T-helper 22 cell (primary cell): ENCODE results near the gene NDUFAF4.
"Not testable (repeated sequence)": the region's sequence is repeated elsewhere in the genome, so short reads cannot be mapped to it uniquely, and the experiment has no call there.

Experiments
- DNase-seq: peaks from one replicate; pipeline ENCODE4 v3.0.0-alpha.2; 2020; ENCODE audit warnings: low read depth

The NDUFAF4 gene

DNA sequence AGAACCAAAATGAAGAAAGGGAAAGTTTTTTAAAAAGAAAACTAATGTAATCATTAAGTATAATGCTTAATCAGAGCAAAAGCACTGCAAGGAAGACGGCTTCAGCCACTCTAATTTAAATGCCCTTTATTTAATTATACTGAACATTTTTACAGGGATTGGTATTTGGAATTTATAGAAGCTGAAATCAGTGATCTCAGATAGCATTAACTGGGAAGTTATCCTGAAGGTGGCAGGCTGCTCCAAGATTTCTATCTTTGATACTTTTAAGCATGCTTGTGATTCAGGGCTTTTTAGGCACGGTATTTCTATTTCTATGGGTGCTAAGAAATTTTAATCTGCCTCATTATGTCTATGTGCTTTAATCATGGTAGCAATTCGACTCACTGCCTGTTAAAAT lies 1.3 kb upstream of the NDUFAF4 start:
- DNase-seq: no peak

DNA sequence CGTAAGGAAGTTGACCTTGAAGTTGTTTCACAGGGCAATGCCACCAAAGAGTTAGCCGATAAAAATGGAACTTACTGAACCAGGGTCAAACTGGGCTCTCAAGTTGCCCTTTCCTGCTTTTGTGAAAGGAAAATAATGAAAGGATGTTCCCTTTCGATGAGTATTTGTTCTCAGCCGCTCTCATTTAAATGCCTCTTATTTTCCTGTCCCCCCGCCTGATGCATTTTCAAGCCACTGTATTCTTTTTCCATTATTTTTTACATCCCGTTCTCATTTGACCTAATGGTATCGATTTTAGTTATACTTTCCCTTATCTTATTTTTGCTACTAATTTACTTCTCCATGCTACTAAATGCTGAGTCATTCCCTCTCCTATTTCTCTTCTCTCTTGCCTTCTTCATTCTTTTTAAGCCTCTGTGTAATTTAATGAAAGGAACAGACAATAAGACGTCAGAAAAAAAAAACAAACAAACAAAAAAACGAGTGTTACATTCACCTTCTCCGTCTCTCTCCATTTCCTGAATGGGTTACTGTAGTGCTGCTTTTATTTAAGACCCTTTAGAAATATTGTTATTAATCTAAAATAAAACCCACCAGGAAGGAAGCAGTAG lies 655 bp upstream of the NDUFAF4 start:
- no peak for DNase-seq

DNA sequence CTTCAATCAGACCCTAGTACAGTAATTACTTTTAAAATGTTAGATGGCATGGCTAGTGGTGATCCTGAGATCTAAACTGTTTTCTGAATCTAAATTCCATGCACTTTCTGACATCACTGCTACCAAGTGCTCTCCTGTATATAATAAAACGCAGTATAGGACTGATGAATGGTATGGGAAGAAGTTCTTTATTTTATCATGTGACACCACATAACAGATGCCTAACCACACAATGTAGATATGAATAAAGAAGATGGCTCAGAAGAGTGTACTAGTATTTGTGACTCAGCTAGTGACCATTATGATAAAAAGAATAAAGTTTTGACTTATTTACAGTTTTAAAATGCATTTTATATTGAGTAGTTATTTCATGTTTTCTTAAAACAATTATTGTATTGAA lies 8.5 kb downstream of the NDUFAF4 start:
- no peak for DNase-seq

DNA sequence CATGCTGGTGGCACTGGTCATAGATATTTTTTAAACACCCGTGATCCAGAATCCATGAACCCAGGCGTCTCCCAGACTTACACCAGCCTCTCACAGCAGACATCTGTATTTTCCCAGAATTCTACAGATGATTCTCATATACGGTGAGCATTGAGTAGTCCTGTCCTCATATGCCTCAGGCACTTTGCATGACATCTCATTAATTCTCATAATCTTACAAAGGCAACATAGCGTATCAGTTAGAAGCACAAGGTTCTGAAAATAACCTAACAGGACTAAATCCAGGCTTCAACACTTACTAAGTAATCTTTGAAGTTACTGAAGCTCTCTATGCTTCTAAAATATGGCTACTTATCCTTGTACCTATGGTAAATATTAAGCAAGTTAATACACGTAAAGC lies 8.9 kb downstream of the NDUFAF4 start:
- no peak for DNase-seq

DNA sequence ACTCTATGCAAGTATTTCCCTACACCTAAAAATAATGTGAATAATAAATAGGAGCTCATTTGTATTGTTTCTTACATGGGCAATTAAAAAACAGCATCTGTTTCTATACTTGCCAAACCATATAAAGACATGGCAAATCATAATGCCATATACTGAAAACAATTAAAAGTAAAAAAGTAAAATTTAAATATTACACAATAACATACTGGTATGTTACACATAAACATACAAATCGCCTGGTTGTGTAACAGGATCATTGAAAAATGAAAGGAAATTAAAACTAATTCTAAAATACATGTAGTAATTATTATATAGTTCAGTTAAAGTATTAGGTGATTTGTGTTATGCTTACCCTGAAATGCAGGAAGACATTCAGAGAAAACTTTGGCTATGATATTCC lies 11.2 kb downstream of the NDUFAF4 start:
- DNase-seq: no peak

DNA sequence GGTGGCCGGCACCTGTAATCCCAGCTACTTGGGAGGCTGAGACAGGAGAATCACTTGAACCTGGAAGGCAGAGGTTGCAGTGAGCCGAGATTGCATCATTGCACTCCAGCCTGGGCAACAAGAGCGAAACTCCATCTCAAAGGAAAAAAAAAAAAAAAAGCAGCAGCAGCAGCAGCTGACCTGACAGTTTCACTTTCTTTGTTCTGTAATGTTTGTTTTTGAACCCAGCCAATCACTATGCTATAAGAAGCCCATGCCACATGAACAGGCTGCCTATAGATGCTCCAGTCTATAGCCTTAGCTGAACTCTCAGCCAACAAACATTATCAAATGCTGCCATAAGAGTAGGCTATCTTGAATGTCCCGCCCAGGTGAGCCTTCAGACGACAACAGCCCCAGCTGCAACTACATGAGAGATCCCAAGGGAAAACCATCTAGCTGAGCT lies 12.5 kb downstream of the NDUFAF4 start:
- not testable (repeated sequence) for DNase-seq

DNA sequence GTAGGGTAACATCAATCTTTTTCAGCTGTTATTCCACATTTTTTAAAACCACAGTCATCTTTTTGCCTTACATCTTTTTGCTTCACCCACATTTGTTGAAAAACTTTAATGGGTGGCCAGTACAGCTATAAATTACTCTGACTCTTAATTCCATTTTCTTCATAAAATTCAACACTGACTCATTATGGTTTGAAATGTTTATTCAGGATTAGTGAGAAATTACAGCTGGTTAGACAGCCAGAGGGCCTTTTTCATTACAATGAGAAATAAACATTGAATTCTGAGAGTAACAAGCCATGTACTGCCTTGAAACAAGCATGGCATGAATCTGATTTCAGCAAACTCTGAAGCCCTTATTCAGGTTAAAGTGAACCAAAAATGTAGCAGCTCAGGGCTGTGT lies 19.5 kb downstream of the NDUFAF4 start:
- no peak for DNase-seq

DNA sequence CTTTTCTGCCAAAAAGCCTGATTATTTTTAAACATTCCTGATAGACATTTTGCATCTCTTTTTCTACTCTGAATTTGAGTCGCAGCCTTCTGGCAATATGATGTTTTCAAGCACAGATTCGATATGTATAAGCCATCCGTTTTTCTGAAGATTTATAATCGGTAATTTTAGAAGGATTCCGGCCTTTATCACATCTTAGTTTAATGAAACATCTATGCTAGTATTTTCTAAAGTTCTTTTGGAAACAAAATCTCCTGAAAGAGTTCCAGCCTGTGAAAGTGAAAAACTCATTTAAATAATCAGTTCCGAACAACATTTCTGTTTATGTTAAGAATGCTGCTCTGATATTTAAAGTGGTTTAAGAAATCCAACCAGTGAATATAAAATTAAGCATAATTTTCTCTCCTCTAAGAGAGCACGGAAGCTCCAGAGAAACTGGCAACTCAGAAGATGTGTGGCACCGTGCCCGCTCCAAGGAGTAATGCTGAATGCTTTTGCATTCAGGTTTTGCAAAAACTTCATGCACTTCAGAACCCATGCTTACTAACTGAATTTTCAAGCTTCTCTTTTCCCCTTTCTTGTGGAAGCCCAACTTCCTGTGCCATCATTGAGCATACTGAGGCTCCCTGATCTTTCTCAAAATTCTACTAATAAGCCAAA lies 20.7 kb downstream of the NDUFAF4 start:
- DNase-seq: no peak

DNA sequence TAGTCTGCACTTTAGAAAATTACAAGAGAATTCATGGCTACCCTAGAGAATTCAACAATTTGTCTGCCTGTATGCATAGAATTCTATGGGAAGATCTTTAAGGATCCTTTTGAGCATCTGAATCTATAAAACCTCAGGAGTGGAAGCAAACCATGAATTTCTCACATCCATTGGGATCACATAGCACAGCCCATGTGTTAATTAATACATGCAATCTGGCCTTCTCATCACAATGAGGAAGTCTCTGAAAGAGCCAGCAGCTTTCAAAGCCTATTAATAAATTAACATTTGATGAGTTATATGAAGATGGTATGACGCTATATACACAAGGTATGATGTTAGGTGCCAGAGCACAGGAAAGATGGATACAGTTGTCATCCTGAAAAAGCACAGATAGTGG lies 24.7 kb downstream of the NDUFAF4 start:
- no peak for DNase-seq

DNA sequence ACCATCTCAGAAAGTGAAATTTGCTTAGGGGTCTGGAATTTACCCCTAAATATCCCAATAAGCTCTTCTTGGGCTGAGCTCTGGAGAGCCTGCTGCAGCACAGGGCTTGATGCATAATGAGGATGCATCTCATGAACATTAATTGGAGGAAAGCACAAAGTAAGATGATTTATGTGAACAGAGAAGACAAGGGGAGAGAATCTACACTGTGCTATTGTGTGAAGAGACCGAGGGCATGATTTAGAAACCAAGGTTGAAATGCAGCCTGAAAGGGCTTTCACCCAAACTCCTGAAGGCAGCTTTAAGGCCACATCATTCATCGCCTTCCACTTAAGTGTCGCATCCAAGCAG lies 32.7 kb downstream of the NDUFAF4 start:
- no peak for DNase-seq

DNA sequence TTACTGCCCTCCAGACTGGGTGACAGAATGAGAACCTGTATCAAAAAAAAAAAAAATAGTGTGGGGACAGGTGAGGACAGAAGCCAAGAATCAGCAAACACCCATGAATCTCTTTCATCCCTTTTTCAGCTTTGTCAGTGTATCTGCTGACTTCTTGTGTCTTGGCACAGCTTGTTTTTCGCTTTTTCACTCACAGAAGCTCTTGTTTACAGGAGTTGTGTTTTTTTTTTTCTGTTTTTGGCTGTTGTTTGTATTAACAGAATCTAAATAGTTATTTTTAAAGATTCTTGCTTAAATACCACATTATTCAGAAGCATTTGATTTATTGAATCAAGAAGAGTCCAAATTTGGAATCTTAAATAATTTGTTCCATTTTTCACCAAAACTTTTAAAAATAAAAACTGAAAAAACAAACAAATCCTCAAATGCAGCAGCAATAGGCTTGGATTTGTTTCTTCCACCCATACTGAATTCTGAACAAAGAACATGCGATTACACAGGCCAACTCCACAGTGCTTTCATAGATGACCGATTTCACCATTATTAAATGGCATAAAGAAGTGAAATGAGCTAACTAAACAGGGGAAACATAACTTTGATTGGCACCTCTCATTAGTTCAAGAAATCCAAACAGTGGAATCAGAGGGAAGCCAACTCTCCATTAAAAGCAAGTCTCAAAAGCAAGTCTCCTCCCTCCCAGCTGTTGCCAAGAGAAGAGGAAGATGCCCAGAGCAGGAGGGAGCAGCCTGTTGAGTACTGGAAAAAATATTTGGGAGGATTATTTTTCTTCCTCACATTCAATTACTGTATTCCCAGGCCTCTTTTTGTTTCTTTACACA lies 33.3 kb downstream of the NDUFAF4 start:
- no peak for DNase-seq

DNA sequence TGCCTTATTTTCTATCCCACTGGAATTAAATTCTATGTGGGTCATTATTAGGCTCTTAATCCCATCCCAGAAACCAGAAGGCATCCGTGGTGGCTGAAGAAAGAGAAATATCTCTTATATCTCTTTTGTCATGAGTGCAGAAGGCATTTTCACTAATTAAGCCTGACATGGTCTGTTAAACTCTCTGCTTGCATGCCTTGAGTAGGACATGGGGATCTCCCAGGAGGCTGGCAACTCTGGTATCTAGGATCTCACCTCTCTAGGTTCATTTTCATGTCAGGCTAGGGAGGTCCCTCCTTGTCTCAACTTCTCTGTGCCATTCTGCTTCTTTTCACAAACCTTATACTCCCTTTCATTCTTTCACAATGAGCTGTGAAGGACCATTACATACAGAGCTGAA lies 35.1 kb downstream of the NDUFAF4 start:
- DNase-seq: no peak

DNA sequence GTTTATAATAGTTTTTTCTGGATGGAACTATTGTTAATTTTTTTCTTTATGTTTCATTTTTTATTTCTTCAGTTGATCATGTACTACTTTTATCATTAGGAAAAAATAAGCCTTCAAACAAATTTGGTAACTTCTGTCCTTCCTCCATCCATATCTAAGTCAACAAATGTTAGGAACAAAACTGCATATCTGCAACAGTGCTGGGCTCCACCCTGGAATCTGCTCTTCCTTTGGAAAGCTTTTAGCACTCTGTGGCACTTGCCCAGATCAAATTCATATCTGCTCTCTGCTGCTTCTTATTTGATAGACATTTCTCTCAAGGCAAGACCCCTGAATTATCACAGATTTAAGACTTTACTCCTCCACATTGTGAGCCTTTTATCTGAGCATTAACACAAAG lies 36.1 kb downstream of the NDUFAF4 start:
- no peak for DNase-seq

DNA sequence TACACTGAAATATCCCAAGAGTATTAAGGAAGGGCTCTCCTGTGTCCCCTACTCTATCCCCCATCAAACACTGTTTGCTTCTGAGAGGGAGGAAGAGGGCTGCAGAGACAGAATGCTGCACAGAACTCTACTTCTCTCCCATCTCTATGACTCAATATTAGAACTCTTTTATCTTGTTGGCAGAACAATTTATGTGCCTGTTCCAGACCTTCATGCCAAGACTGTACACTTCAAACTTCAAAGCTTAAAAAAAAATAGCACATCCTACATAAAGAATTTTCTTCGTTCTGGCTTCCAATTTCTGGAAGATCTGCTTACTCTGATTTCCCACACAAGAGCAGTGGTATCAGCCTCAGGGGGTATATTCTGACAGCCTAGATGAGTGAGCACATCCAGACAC lies 40.8 kb downstream of the NDUFAF4 start:
- DNase-seq: no peak

DNA sequence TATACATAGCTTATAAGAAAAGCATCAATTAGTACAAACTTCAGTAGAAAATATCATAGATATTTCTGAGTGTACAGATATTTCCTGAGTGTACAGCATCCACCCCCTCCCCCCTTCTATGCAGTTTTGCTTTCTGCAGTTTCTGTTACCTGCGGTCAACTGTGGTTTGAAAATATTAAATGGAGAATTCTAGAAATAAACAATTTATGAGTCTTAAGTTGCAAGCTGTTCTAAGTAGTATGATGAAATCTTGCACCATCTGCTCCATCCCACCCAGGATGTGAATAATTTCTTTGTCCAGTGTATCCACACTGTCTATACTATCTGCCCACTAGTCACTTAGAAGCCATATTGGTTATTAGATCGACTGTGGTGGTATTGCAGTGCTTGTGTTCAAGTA lies 44.6 kb downstream of the NDUFAF4 start:
- DNase-seq: no peak

DNA sequence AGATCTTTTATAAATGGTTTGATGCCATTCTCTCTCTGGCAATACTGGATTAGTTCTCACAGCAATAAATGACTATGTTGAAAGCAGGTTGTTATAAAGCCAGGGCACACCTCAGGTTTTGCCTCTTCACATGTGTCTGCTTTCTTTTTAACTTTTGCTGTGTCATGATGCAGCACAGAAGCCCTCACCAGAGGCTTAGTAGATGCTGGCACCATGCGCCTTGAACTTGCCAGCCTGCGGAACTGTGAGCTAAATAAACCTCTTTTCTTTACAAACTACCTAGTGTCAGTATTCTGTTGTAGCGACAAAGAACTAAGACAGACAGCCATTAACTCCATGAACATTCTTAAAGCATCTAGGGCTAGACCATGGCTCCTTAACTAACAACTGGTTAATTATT lies 45.1 kb downstream of the NDUFAF4 start:
- no peak for DNase-seq

DNA sequence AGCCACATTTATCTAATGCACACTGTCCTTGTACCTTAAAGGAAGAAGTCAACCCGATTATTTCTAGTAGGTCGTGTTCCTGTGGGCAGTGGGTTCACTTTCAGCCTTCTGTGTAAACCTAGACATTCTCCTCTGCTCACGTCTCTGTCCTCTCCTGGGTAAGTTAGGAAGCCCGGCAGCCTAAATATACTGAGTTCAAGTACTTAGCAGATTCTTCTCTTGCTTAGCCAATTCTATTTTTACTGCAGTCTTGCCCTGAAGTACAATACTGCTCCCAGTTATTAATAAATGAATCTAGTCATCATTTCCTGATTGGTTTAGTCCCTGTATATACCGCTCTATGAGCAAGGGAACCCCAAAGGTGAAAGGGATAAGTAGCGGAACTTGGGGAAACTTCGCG lies 45.8 kb downstream of the NDUFAF4 start:
- DNase-seq: no peak

DNA sequence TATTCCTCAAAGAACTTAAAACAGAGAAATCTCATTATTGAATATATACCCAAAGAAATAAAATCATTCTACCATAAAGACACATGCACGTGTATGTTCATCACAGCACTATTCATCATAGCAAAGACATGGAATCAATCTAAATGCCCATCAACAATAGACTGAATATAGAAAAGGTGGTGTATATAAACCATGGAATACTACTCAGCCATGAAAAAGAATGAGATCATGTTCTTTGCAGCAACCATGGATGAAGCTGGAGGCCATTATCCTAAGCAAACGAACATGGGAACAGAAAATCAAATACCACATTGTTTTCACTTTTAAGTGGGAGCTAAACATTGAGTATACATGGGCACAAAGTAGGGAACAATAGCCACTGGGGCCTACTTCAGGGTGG lies 48.1 kb downstream of the NDUFAF4 start:
- DNase-seq: no peak

DNA sequence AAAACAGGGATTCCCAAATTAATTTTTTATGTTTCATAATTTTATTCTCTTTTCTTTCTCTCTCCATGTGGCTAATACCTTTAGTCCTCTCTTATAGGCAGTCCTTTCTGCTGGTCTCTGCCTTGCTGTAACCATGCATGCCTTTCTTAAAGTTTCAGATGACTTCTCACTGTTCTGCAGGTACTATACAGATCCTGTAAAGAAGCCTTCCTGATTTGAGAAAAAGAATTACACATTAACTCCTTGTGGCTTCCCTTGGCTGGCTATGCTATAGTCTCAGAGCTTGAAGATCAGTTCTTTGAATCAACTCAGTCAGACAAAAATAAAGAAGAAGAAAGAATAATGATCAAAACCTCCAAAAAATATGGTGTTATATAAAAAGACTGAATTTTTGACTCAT lies 53.2 kb downstream of the NDUFAF4 start:
- no peak for DNase-seq

DNA sequence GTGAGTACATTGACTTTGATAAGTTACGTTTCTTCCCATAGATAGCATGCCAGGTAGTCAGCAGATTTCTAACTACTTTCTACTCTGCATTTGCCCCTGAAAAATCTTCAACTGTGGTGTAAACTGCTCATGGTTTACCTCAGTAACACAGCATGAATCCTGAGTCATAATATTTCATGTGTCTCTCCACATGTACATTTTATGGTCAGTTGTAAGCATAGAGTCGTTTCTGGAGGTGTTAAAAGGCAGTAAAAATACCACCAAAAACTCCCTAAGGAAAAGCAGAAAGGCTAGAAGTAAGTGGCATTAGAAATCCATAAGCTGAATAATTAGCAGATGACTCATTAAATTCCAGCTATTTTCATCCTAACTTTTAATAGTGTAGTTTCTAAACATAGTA lies 56.3 kb downstream of the NDUFAF4 start:
- no peak for DNase-seq
